CD4-positive, alpha-beta T cell treated with Interferon gamma for 1 hour (primary cell): Measurements from ENCODE around the gene B3GNT9.

Experiments used
- DNase-seq: peaks from one replicate; pipeline ENCODE4 v3.0.0-alpha.2; 2020

Gene B3GNT9

DNA sequence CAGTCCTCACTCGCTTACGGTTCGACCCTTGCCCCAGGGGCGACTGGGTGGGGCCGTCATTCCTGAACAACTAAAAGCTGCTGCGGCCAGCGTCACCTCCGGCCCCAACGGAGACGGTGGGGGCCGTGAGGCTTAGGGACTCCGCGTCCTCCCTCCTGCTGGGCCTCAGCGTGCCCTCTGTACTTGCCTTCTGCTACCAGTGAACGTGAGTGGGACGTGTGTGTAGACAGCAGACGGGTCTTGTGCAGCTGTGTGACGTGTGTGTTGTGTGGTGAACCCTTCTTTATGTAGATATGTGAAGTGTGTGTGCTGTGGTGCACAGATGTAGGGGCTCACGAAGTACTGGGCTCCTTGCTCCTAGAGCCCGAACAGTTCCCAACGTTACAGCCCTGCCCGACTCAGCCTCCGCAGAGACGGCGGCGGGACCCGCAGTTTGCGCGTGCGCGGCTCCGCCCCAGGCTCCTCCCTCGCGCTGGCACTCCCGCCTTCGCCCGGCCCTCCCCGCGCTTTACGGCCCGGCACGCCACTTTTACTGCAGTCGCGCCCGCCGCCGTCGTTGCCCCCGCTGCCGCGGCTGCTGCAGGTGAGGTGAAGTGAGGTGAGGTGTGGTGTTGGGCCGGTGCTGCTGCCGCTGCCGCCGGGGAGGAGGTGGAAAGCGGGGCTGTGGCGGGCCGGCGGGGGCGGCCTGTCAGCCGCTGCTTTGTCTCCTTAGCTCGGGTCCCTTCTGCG lies 41.2 kb downstream of the B3GNT9 start, which contains the start of gene PHAF1:
PHAF1 (plus strand) TSS at position 535 of the 729 bp plus-strand sequence. CDS start 235 bp downstream, outside the sequence.
- peak; percentile 91 for DNase-seq

DNA sequence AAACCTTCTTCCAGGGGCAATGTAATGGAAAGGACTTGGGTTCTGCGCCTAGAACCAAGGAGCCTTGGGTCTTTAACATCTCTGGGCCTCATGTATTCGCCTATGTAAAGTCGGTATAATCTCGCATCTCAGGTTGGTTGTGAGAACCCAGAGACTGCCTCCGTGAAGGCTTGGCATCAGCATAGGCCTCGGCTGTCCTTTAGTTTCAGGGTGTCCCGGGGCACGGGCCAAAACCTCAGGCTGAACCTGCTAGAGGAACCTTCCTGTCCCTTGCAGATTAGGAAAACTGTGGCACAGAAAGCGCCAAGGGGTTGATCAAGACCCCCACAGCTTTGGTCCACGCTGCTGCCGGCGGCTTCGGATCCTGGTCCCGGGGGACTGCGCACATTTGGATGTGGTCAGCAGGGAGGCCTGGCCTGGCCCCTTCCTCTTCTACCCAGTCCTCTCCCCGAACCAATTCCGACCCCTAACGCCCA lies 41.8 kb downstream of the B3GNT9 start:
- DNase-seq, result no peak

DNA sequence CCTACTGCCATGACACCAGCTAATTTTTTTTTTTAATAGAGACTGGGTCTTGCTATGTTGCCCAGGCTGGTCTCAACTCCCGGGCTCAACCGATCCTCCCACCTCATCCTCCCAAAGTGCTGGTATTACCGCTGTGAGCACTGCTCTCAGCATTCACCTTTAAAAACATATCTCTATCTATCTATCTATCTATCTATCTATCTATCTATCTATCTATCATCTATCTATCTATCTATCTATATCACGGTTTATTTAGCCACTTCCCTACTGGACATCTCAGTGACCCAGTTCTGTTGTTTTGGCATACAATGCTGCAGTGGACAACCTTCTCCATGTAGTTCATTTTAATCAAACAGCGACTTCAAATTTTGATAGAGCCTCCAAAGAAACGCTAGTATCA lies 42.3 kb downstream of the B3GNT9 start:
- DNase-seq, result no peak

DNA sequence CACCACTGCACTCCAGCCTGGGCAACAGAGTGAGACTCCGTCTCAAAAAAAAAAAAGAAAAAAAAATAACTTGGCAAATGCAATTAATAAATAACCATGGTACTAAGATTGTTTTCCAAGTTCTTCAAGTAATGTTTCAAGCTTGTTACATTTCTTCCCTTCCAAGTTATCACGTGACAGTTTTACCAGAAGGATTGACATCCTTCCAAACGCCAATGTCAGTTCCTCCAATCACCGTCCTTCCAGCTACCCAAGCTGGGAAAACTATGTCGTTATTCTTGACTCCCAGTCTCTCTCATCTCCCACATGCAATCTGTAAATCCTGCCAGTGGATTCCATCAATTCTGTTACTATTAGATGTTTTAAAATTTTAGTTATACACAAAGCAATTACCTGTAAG lies 44.9 kb downstream of the B3GNT9 start:
- no peak for DNase-seq

DNA sequence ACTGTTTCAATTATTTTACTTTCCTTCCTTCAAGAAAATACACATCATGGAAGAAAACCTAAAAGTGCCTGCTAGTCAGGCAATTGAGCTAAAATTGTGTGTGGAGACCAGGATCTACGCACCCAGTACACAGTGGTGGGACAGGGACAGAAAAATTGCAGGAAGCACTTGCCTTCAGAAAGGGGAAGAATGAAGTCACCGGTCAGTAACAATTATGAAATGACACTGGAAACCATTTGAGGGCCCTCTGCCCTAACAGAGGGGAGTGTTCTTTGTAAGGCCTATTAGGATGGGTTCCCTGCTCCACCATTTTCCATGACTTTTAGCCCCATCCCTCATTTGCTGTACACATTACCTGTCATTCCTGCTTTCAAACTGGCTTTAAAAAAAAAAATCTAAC lies 45.6 kb downstream of the B3GNT9 start:
- no peak for DNase-seq

DNA sequence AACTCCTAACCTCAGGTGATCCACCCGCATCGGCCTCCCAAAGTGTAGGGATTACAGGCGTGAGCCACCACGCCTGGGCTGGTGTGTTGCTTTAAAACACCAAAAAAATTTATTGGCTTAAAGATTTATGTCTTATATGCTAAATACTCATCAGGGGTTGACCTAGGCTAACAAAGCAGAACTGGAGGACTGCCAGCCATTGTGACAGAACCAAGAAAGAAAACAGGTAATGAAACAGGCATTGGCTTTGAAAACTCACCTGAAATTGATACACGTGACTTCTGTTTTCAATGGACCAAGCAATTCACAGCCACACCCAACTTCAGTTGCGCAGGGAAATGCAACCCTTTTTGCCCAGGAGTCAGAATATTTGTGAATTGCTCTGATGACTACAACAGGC lies 46.0 kb downstream of the B3GNT9 start:
- no peak for DNase-seq

DNA sequence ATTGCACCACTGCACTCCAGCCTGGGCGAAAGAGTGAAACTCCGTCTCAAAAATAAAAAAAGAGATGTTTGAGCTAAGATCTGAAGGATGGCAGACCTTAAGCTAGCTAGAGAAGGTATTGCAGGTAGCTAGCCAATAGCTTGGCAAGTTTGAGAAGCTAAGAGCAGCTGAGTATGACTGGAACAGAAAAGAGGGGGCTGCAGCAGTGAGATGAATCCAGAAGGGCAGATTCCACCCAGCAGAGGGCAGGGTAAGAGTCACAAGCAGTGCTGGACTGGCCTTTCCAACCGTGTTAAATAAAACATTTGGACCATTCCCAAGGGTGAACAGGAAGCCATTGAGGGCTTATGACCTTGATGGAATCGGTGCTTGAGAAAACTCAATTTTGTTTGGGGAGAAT lies 46.7 kb downstream of the B3GNT9 start:
- DNase-seq, result no peak

DNA sequence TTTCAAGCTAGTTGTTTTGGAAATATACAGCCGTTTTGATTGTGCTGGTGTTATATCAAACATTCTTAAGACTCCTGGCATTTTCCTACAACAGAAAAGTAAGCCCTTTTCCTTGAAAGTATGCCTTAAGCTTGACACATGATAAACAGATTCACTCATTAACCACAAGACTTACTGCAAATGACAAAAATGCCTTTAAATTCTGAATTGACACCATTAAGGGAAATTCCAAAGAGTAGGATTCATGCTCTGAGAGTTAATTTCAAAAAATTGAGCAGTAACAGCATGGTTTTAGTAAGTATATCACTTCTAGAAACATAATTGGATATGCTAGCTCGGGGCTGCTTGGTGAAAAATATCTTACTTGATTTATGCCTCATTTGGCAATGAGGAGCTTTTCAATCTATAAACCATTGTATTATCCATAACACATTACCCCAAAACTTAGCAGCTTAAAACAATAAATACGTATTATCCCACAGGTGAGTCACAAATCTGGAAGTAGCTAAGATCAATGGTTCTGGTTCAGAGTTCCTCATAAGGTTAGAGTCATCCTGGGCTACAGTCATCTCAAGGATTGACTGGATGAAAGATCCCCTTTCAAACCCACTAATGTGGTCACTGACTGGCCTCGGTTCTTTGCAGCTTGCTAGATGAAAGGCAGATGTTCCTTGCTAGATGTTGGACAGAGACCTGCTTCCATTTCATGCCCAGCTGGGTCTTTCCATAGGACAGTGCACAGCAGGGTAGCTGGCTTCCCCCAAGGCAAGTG lies 49.3 kb downstream of the B3GNT9 start:
- DNase-seq, result no peak

DNA sequence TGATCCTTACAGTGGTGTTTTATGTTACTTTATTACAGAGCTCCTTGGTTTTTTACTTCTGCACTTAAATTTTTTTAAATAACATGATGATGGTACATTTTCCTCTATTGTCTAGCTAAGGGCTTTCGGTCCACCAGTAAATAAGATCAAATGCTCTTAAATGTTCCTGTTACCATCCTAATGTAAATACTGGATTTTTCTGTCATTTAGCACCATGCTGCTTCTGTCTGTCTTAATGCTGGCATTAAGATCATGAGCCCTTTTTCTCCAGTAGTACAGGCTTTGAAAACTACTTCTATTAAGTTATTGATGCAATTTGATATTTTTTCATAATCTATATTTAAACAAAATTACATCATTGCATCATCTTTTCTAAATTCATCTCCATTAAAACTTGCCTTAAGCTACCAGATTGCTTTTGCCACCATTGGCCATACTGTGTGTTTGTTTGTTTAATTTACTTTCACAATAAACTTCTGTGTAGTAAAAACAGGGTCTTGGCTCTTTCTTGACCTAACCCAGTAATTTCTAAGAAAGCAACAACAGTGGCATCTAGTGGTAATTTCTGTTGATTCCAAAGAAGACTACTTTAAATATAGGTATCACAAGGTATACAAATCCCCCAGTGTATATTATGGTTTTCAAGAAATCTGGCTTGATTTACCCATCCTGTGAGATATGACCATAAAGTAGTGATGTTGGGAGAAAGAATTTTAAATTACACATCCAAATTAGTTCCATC lies 50.1 kb downstream of the B3GNT9 start:
- no peak for DNase-seq

DNA sequence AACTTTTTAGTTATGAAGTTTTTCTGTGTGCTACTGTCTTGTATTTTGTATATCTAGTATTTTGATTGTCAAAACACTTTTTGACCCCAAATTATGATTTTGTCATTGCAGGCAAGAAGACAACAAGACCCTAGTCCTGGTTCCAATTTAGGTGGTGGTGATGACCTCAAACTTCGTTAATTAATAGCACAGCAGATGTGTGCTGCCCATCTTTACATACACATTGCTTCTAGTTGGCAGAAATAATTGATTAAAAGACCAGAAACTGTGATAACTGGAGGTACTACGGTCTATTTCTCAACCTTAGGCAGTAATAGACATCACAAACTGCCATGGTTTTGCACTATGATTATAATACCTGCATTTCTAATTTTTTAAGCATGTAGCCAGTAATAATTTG lies 52.2 kb downstream of the B3GNT9 start:
- no peak for DNase-seq
